Choroid plexus epithelial cell (primary cell): ENCODE measurements around the gene SKOR2.
"Not testable (repeated sequence)": the region's sequence is repeated elsewhere in the genome, so short reads cannot be mapped to it uniquely, and the experiment has no call there.

Source experiments
- DNase-seq: peaks from one replicate; pipeline ENCODE4 v3.0.0-alpha.2; 2010; ENCODE audit warnings: low read depth
- H3K4me3 ChIP-seq: 2 replicates; pipeline ENCODE4 v1.5.1; 2011; ENCODE audit warnings: low read depth, mild to moderate bottlenecking, control low read depth, low read length, moderate library complexity
- CTCF ChIP-seq: conservative IDR thresholded peaks from 2 replicates; pipeline ENCODE4 v1.5.1; 2011; ENCODE audit warnings: low read depth, mild to moderate bottlenecking, control low read depth, inconsistent platforms, low read length, moderate library complexity

The SKOR2 gene

DNA sequence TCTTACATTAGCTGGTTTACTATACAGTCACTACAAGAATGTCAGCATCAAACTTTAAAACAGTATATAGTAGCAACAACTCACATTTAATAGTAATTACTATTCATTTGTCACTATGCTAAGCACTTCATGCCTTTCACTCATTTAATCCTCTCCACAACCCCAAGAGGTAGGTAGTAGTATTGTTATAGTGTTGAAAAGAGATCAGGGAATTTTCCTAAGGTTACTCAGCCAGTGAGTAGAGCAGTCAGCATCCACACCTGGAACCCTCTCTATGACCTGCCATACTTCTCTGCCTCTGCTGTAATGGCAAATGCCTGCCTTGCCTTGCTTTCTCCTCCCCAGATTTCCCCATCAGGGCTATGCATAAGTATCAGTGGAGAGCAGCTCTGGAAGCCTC is 24.8 kb downstream of the SKOR2 start:
- no peak overlapping the region for H3K4me3 ChIP-seq
- no peak for DNase-seq
- no peak for TF ChIP-seq CTCF

DNA sequence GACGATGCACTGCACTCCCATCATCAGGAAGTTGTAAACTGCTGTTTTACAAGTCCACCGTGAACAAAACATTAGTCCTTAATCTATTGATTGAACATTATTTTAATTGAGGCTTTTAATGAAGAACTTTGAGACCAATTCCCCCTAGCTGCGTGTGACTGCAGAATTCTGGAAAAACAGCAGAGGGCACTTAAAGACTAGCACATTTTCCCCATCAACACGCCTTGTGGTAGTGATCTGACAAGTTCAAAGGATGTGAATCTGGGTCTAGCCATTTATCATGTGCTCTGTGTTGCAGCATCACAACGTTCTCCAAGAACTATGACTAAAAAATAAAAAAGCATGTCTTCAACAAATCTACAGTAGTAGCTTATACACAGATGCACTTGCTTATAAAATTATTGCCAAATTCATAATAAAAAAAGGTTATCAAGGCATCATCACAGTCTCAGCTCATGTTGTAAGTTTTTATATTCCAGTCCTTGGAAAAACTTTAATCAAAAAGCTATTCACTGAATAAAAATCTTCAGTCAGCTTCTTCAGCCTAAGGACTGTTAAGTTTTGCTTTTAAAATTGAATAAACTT is 35.8 kb downstream of the SKOR2 start:
- DNase-seq = peak; percentile 88
- TF ChIP-seq CTCF = peak; percentile 80
- no peak overlapping the region for H3K4me3 ChIP-seq

DNA sequence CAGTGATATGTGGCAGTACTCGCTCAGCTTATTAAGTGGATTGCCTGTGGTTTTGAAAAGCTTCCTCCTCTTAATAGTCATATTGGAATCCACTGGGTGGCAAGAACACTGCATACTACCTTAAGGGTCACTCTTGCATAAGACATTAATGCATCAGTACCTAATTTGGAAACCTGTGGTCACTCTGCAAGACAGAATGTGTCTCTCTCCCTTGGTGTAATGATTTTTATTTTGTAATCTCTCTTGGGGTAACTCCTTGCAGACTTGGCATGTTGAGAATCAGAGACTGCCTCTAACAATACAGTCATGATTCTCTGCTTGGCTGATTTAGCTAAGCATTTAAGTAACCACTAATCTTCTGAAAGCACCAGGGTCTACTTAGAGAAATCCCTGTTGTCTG is 42.3 kb downstream of the SKOR2 start:
- DNase-seq = no peak
- H3K4me3 ChIP-seq = no peak overlapping the region
- TF ChIP-seq CTCF = no peak

DNA sequence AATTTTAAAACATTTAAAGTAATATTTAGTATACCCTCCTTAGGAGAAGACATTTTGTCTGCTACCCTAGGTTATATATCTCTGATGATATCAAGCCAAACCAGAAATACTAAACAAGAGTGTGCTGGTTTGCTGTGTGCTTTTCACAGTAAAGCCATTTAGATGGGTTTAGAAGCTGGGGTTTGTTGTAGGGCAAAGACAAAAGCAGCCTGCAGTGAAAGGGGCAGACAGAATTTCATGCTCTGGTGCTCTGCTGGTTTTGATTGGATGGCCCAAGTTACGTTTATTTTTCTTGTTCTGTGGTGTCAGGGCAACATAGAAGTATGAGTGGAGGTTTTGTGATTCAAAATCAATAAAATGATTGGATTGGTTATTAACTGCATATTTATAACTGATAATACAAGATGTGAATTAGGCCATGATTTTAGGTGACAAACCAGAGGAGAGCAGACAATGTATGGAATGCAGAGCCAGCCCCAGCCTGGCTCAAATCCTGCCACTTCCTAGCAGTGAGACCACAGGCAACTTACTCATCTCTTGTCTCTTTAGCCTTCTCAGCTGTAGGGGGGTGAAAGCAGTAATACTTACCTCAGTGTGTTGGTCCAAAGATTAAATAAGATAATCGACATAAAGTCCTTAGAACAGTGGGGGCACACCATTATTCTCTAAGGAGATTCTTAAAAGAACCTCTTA is 44.4 kb downstream of the SKOR2 start:
- TF ChIP-seq CTCF = no peak
- DNase-seq = no peak
- H3K4me3 ChIP-seq = no peak overlapping the region

- DNase-seq = peak; percentile 60
- H3K4me3 ChIP-seq = no peak overlapping the region
- TF ChIP-seq CTCF = peak; percentile 96
Measured at GRCh38 chr18:47204908-47205522, 46.4 kb downstream of the SKOR2 start.

DNA sequence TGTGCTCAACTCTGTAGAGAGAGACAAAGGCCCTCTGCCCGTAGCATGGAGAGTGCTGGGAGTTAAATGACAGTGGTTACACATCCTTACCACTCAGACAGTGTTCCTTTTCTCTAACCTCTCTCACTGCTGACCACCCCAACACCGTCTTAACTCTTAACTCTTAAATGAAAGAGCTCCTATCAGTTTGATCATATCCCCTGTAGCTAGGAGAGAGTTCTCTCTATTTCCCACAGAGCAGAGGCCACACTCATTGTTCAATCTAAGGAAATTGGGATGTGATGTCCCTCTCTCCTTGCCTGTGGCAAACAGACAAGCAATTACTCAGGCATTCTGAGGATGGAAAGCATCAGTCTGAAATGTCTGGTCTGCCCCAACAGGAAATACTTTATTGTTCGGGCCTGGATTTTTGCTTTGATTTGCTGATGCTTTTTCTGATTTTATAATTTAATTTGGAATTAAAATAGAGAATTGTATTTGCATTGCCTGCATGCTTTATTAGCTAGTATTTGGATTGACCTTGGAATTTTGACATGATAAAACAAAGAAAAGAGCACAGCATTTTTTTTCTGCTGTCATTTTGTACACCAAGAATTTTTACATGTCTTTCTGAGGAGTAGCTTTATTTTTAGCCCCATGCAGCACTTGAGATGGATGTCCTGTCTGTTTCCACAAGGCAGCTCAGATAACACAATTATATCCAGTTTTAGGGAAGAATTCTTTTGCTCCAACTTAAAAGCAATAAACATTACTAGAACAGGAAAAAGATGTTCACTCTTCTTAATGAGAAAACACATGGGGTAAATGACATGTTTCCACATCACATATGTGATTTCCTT is 47.6 kb downstream of the SKOR2 start:
- no peak for DNase-seq
- no peak overlapping the region for H3K4me3 ChIP-seq
- no peak for TF ChIP-seq CTCF

GRCh38 chr18:47195961-47196360 is 55.5 kb downstream of the SKOR2 start:
- not testable (repeated sequence) for H3K4me3 ChIP-seq, DNase-seq
